ENCODE results near the gene HIVEP2. TPM values are rescaled to one million over a fixed set of nuclear protein-coding genes. Genes with fewer than 3 reads are reported as not detected.

The HIVEP2 gene
- total RNA-seq, 1 experiment from 2014 or later, result 4.2 TPM

- H2BK5ac ChIP-seq (ENCODE audit: insufficient read length, low read length), result no peak overlapping the region
- no peaks in the 10 kb centered on the region for H3K23me2 ChIP-seq (ENCODE audit: insufficient read length, low read depth, low read length, poor library complexity, severe bottlenecking)
- Mint-ChIP-seq H3K27ac (no peak overlapping the region), H3K36me3 (ENCODE audit: insufficient read depth in 1 of 3, low read depth in 3 of 3) (no peaks in the 10 kb centered on the region), H3K4me3 (no peak overlapping the region), H3K27me3 (ENCODE audit: low read depth) (no peaks in the 10 kb centered on the region), H3K9me3 (no peaks in the 10 kb centered on the region), H3K4me1 (peaks cover 40 to 45% of the 10 kb centered on the region in 2 experiments)
- no peaks in the 10 kb centered on the region for H3K9me3 ChIP-seq (ENCODE audit: control insufficient read depth, low read depth, low read length)
- no peak overlapping the region for H4K8ac ChIP-seq (replicated peaks; ENCODE audit: insufficient read length, low read depth, low read length)
- no peak overlapping the region for H4K91ac ChIP-seq (ENCODE audit: insufficient read length, low read depth, low read length)
- no peak overlapping the region for H3T11ph ChIP-seq (ENCODE audit: low read length)
- H2BK20ac ChIP-seq (ENCODE audit: low read depth, low read length, poor library complexity, severe bottlenecking), result no peak overlapping the region
- H3K79me2 ChIP-seq (ENCODE audit: insufficient read depth, low read length), result no peaks in the 10 kb centered on the region
- no peak overlapping the region for H3K4me2 ChIP-seq (ENCODE audit: insufficient read depth, insufficient read length, low read length)
- peaks cover 2% of the 10 kb centered on the region for H3K79me1 ChIP-seq (ENCODE audit: insufficient read depth, low read depth, low read length, poor library complexity, severe bottlenecking)
- no peak overlapping the region for H3K56ac ChIP-seq (ENCODE audit: insufficient read length, low read depth, low read length)
- no peak overlapping the region for H2BK15ac ChIP-seq (ENCODE audit: low read depth, low read length)
- H4K20me1 ChIP-seq (ENCODE audit: control insufficient read depth, insufficient read depth, insufficient read length), result no peaks in the 10 kb centered on the region
- H2AFZ ChIP-seq (ENCODE audit: low read length), result no peak overlapping the region
- no peak for DNase-seq
- no peak overlapping the region for H3K9ac ChIP-seq (ENCODE audit: extremely low read depth, insufficient read length, low read length)
- H2BK12ac ChIP-seq (ENCODE audit: insufficient read length, low read depth, low read length), result no peak overlapping the region
- H2BK120ac ChIP-seq (ENCODE audit: low read depth, low read length, poor library complexity, severe bottlenecking), result no peak overlapping the region
- no peak overlapping the region for H3K14ac ChIP-seq (ENCODE audit: insufficient read depth, low read length)
- no peak overlapping the region for H3K23ac ChIP-seq (ENCODE audit: insufficient read length, low read depth, low read length)
- H3K4ac ChIP-seq (ENCODE audit: low read depth, low read length), result no peak overlapping the region
- H3K18ac ChIP-seq (ENCODE audit: insufficient read length, low read depth, low read length), result no peak overlapping the region
- no peaks in the 10 kb centered on the region for H3K27me3 ChIP-seq (ENCODE audit: insufficient read depth, low read length)
- H4K5ac ChIP-seq (ENCODE audit: insufficient read length, low read depth, low read length), result no peak overlapping the region
- no peak for TF ChIP-seq CTCF (conservative IDR thresholded peaks at IDR 0.05)
- peaks cover 6% of the 10 kb centered on the region; the same call in 1 of the 2 replicates for H3K4me1 ChIP-seq (ENCODE audit: insufficient read depth, low read length)
- no peak overlapping the region for H2AK5ac ChIP-seq (ENCODE audit: insufficient read length, low read length)
- H3K27ac ChIP-seq (ENCODE audit: insufficient read length, low read depth, low read length), result no peak overlapping the region
Measured at GRCh38 chr6:142848156-142848555, 96.8 kb downstream of the HIVEP2 start.
